NB4 (cell line): ENCODE data around the gene ZNF512B.
"Not testable (repeated sequence)": the region's sequence is repeated elsewhere in the genome, so short reads cannot be mapped to it uniquely, and the experiment has no call there.

Experiments used
- CTCF ChIP-seq: IDR thresholded peaks from one replicate; pipeline ENCODE4 v1.5.1; 2012; ENCODE audit warnings: low read depth, low read length
- MAX ChIP-seq: IDR thresholded peaks from 2 replicates; pipeline ENCODE4 v1.6.1; 2011; ENCODE audit warnings: low read depth, low read length
- MYC ChIP-seq: IDR thresholded peaks from 2 replicates; pipeline ENCODE4 v1.6.1; 2011; ENCODE audit warnings: low read depth, low read length
- POLR2A ChIP-seq: IDR thresholded peaks from 2 replicates; pipeline ENCODE4 v1.6.1; 2011; ENCODE audit warnings: mild to moderate bottlenecking; ENCODE audit not compliant: insufficient read length; ENCODE audit errors: extremely low read depth

- not testable (repeated sequence) for TF ChIP-seq MYC, CTCF, POLR2A, MAX
Measured at GRCh38 chr20:63929473-63929883, 40.3 kb downstream of the ZNF512B start.
